Measurements from ENCODE around the gene RNF144A.

RNF144A gene

DNA sequence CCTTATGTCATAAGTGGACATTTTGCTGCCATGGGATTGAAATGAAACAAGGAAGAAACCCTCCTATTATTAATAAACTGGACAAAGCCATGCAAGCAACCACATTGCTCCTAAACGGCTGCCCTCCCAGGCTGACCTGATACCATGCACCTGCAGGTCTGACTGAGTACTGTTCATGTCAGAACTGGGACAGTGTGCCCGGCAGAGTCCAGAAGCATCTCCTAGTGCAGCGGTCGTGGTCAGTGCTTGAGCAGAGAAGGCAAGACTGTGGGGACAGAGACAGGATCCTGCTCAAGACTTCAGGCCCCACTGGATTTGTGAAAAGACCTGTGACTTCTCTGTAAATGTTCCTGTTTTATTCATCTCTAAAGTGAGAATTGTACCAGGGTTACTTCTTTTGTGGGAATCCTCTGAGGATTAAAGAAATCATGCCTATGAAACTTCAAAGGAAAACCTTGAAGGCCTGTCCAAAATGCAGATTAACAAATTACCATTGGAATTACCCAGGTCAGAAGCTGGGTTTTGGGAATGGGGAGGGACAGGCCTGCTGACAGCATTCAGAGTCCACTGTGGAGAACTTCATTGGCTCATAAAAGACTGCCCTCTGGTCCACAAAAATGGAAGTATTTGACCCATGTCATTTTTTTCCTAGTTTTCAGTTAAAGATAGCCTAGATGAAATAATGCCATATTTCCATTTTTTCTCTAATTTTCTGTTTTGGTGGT lies 13.9 kb downstream of the RNF144A start:
- no peaks in the 10 kb centered on the region for H3K36me3 ChIP-seq (ENCODE audit: low read depth)
- ATAC-seq (ENCODE audit: low read depth) (no peak), DNase-seq (ENCODE audit: low spot score) (no peak)
- no peak for TF ChIP-seq CTCF (IDR thresholded peaks at IDR 0.05; ENCODE audit: poor library complexity, severe bottlenecking)
- no peaks in the 10 kb centered on the region for H3K27me3 ChIP-seq (ENCODE audit: insufficient read depth, poor library complexity, severe bottlenecking)
- H3K4me3 ChIP-seq (ENCODE audit: severe bottlenecking): no peak overlapping the region
- no peaks in the 10 kb centered on the region for H3K4me1 ChIP-seq (ENCODE audit: insufficient read depth, poor library complexity, severe bottlenecking)
- no peaks in the 10 kb centered on the region for H3K9me3 ChIP-seq (ENCODE audit: severe bottlenecking)
- H3K27ac ChIP-seq (ENCODE audit: poor library complexity, severe bottlenecking): no peak overlapping the region

GRCh38 chr2:6931753-6932152 lies 14.5 kb downstream of the RNF144A start:
- DNase-seq (ENCODE audit: low spot score): no peak
- ATAC-seq (ENCODE audit: low read depth): no peak
- Histone ChIP-seq H3K4me3 (ENCODE audit: severe bottlenecking) (no peak overlapping the region), H3K27me3 (ENCODE audit: insufficient read depth, poor library complexity, severe bottlenecking) (no peaks in the 10 kb centered on the region), H3K9me3 (ENCODE audit: severe bottlenecking) (no peaks in the 10 kb centered on the region), H3K27ac (ENCODE audit: poor library complexity, severe bottlenecking) (no peak overlapping the region), H3K36me3 (ENCODE audit: low read depth) (no peaks in the 10 kb centered on the region), H3K4me1 (ENCODE audit: insufficient read depth, poor library complexity, severe bottlenecking) (no peaks in the 10 kb centered on the region)
- no peak for TF ChIP-seq CTCF (IDR thresholded peaks at IDR 0.05; ENCODE audit: poor library complexity, severe bottlenecking)

- H3K4me1 ChIP-seq (ENCODE audit: insufficient read depth, poor library complexity, severe bottlenecking): no peaks in the 10 kb centered on the region
- TF ChIP-seq CTCF (IDR thresholded peaks at IDR 0.05; ENCODE audit: poor library complexity, severe bottlenecking): no peak
- H3K27me3 ChIP-seq (ENCODE audit: insufficient read depth, poor library complexity, severe bottlenecking): no peaks in the 10 kb centered on the region
- ATAC-seq (ENCODE audit: low read depth) (no peak), DNase-seq (ENCODE audit: low spot score) (no peak)
- H3K9me3 ChIP-seq (ENCODE audit: severe bottlenecking): no peaks in the 10 kb centered on the region
- H3K36me3 ChIP-seq (ENCODE audit: low read depth): no peaks in the 10 kb centered on the region
- no peak overlapping the region for H3K4me3 ChIP-seq (ENCODE audit: severe bottlenecking)
- no peak overlapping the region for H3K27ac ChIP-seq (ENCODE audit: poor library complexity, severe bottlenecking)
These were observed 15.0 kb downstream of the RNF144A start for GRCh38 chr2:6932206-6932605.

DNA sequence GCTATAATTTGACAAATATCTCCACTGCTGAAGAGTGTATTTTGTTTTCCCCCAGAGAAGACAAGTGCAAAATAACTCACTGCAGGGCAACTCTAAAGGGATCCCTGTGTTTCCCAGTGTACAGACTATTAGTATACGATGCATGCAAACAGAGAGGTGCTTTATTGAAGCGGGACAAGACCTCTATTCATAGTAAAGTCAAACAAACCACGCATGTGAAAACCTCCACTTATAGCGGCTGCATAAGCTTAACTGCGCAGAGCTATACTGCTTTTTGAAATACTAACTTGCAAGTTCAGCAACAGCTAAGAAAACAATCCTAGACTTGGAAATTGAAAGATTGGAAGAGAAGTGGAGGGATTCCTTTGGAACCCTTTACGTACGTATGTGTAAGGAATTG lies 15.6 kb downstream of the RNF144A start:
- no peaks in the 10 kb centered on the region for H3K27me3 ChIP-seq (ENCODE audit: insufficient read depth, poor library complexity, severe bottlenecking)
- no peak overlapping the region for H3K27ac ChIP-seq (ENCODE audit: poor library complexity, severe bottlenecking)
- no peak overlapping the region for H3K4me3 ChIP-seq (ENCODE audit: severe bottlenecking)
- no peaks in the 10 kb centered on the region for H3K36me3 ChIP-seq (ENCODE audit: low read depth)
- TF ChIP-seq CTCF (IDR thresholded peaks at IDR 0.05; ENCODE audit: poor library complexity, severe bottlenecking): no peak
- DNase-seq (ENCODE audit: low spot score): no peak
- no peak for ATAC-seq (ENCODE audit: low read depth)
- no peaks in the 10 kb centered on the region for H3K4me1 ChIP-seq (ENCODE audit: insufficient read depth, poor library complexity, severe bottlenecking)
- no peaks in the 10 kb centered on the region for H3K9me3 ChIP-seq (ENCODE audit: severe bottlenecking)

GRCh38 chr2:6933911-6934310 lies 16.7 kb downstream of the RNF144A start:
- H3K36me3 ChIP-seq (ENCODE audit: low read depth): no peaks in the 10 kb centered on the region
- H3K9me3 ChIP-seq (ENCODE audit: severe bottlenecking): no peaks in the 10 kb centered on the region
- H3K27me3 ChIP-seq (ENCODE audit: insufficient read depth, poor library complexity, severe bottlenecking): no peaks in the 10 kb centered on the region
- H3K4me1 ChIP-seq (ENCODE audit: insufficient read depth, poor library complexity, severe bottlenecking): no peaks in the 10 kb centered on the region
- no peak overlapping the region for H3K27ac ChIP-seq (ENCODE audit: poor library complexity, severe bottlenecking)
- no peak overlapping the region for H3K4me3 ChIP-seq (ENCODE audit: severe bottlenecking)
- DNase-seq (ENCODE audit: low spot score) (no peak), ATAC-seq (ENCODE audit: low read depth) (no peak)
- TF ChIP-seq CTCF (IDR thresholded peaks at IDR 0.05; ENCODE audit: poor library complexity, severe bottlenecking): no peak
